Adrenal gland (tissue), 5 donors: ENCODE data around the gene CHN2.

Source experiments
- POLR2A ChIP-seq, 2 donors: fragments of 450-650 bp; IDR thresholded peaks; one replicate each; pipeline ENCODE4 v1.6.1; 2017; ENCODE audit warnings: antibody characterized with exemption in 2 of 2, mild to moderate bottlenecking in 2 of 2, moderate library complexity in 1 of 2
- TF ChIP-seq, protein P1 (sequence below), 6 experiments: fragments of 450-650 bp in 4 of 6; fragments of 200-600 bp in 2 of 6; sonication (generic) in 1 of 6; IDR thresholded peaks; 1 replicate in 5 of 6; 2 replicates in 1 of 6; pipeline versions ENCODE4 v1.5.1 to v1.8.0; 2016 to 2021; ENCODE audit warnings: antibody characterized with exemption in 6 of 6, mild to moderate bottlenecking in 2 of 6, moderate library complexity in 1 of 6
- donor health status: DM: no; HTN: no; CAD: no.

DNA sequence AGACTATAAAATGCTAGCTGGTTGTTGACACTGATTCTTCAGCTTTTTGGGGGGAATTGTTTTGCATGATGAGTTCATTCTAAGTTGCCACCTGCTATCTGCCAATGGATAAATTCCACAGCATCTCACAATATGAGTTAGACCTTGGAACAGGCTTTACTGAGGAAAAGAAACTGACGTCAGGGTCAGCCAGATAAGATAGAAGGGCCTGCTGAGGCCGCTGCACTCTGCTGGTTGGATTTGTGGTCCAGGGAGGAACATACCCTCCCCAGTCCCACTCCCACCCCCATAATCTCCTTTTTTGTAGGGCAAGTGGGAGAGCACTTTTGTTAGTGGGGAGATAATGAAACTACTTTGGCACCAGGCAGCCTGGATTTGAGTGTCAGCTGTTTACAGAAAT lies 258.4 kb downstream of the CHN2 start:
- TF ChIP-seq, protein P1, sequence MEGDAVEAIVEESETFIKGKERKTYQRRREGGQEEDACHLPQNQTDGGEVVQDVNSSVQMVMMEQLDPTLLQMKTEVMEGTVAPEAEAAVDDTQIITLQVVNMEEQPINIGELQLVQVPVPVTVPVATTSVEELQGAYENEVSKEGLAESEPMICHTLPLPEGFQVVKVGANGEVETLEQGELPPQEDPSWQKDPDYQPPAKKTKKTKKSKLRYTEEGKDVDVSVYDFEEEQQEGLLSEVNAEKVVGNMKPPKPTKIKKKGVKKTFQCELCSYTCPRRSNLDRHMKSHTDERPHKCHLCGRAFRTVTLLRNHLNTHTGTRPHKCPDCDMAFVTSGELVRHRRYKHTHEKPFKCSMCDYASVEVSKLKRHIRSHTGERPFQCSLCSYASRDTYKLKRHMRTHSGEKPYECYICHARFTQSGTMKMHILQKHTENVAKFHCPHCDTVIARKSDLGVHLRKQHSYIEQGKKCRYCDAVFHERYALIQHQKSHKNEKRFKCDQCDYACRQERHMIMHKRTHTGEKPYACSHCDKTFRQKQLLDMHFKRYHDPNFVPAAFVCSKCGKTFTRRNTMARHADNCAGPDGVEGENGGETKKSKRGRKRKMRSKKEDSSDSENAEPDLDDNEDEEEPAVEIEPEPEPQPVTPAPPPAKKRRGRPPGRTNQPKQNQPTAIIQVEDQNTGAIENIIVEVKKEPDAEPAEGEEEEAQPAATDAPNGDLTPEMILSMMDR (IDR thresholded peaks at IDR 0.05) = no peak
- TF ChIP-seq POLR2A (IDR thresholded peaks at IDR 0.05) = no peak
